Neural cell (in vitro differentiated cells): ENCODE data around the gene MAPK10. TPM values are rescaled to one million over a fixed set of nuclear protein-coding genes. Genes with fewer than 3 reads are reported as not detected.

Source experiments
- H2AFZ ChIP-seq: fragments of 200-600, 300-800 bp; sonication (generic), shearing (Covaris generic); 2 replicates; pipeline ENCODE4 v1.6.0; 2014; ENCODE audit warnings: low read depth, mild to moderate bottlenecking, antibody characterized with exemption, low read length, moderate library complexity
- H3F3A ChIP-seq: fragments of 200-600 bp; shearing (Covaris generic); 2 replicates; pipeline ENCODE4 v1.6.1; 2016; ENCODE audit warnings: mild to moderate bottlenecking, moderate library complexity, mixed read lengths, antibody characterized with exemption, low read length; ENCODE audit not compliant: insufficient read depth, poor library complexity, severe bottlenecking
- H3K27ac ChIP-seq: fragments of 200-600, 300-800 bp; sonication (generic), shearing (Covaris generic); 2 replicates; pipeline ENCODE4 v1.5.1; 2014; ENCODE audit warnings: mild to moderate bottlenecking, low read length, moderate library complexity
- H3K27me3 ChIP-seq: fragments of 300-800, 200-600 bp; sonication (generic), shearing (Covaris generic); 2 replicates; pipeline ENCODE4 v1.6.0; 2014; ENCODE audit warnings: mild to moderate bottlenecking, low read depth, low read length, moderate library complexity; ENCODE audit not compliant: insufficient read depth
- H3K36me3 ChIP-seq: fragments of 300-800, 200-600 bp; sonication (generic), shearing (Covaris generic); 2 replicates; pipeline ENCODE4 v1.5.1; 2014; ENCODE audit warnings: mild to moderate bottlenecking, antibody characterized with exemption, low read length, moderate library complexity; ENCODE audit not compliant: insufficient read depth
- H3K4me2 ChIP-seq: fragments of 300-800, 200-600 bp; sonication (generic), shearing (Covaris generic); 2 replicates; pipeline ENCODE4 v1.6.0; 2014; ENCODE audit warnings: mild to moderate bottlenecking, low read length
- H3K4me3 ChIP-seq: fragments of 300-800, 200-600 bp; sonication (generic), shearing (Covaris generic); 2 replicates; pipeline ENCODE4 v1.5.1; 2014; ENCODE audit warnings: mild to moderate bottlenecking, low read length, moderate library complexity
- H3K79me2 ChIP-seq: fragments of 200-600 bp; shearing (Covaris generic); replicated peaks from 2 replicates; pipeline ENCODE4 v1.6.0; 2014; ENCODE audit warnings: mild to moderate bottlenecking, low read length, moderate library complexity; ENCODE audit not compliant: insufficient read depth
- H3K9ac ChIP-seq: fragments of 300-800, 200-600 bp; sonication (generic), shearing (Covaris generic); 2 replicates; pipeline ENCODE4 v1.6.1; 2016; ENCODE audit warnings: mild to moderate bottlenecking, low read length, mixed read lengths
- H3K9me2 ChIP-seq: fragments of 200-600 bp; shearing (Covaris generic); 2 replicates; pipeline ENCODE4 v1.6.1; 2016; ENCODE audit warnings: mild to moderate bottlenecking, low read length, mixed read lengths; ENCODE audit not compliant: insufficient read depth
- H3K9me3 ChIP-seq: fragments of 200-600, 300-800 bp; sonication (generic), shearing (Covaris generic); 2 replicates; pipeline ENCODE4 v1.6.1; 2016; ENCODE audit warnings: mild to moderate bottlenecking, mixed run types, low read length, moderate library complexity, mixed read lengths
- H4K20me1 ChIP-seq: fragments of 200-600 bp; shearing (Covaris generic); 2 replicates; pipeline ENCODE4 v1.6.1; 2016; ENCODE audit warnings: mild to moderate bottlenecking, mixed run types; ENCODE audit not compliant: insufficient read depth
- EP300 ChIP-seq: fragments of 450-650 bp; conservative IDR thresholded peaks from 2 replicates; pipeline ENCODE4 v1.6.1; 2014; ENCODE audit warnings: antibody characterized with exemption, mild to moderate bottlenecking, moderate library complexity; ENCODE audit not compliant: poor library complexity, severe bottlenecking
- EZH2 ChIP-seq: fragments of 200-600, 300-800 bp; shearing (Covaris generic), sonication (generic); IDR thresholded peaks from 2 replicates; pipeline ENCODE4 v1.6.1; 2014; ENCODE audit warnings: antibody characterized with exemption, low read length, borderline replicate concordance, mild to moderate bottlenecking; ENCODE audit not compliant: insufficient read depth, poor library complexity, severe bottlenecking
- MXI1 ChIP-seq: fragments of 450-650 bp; conservative IDR thresholded peaks from 2 replicates; pipeline ENCODE4 v1.6.1; 2014; ENCODE audit warnings: antibody characterized with exemption, mild to moderate bottlenecking; ENCODE audit not compliant: poor library complexity, severe bottlenecking
- POLR2AphosphoS5 ChIP-seq: IDR thresholded peaks from 2 replicates; pipeline ENCODE4 v1.6.1; 2012
- RAD21 ChIP-seq: fragments of 450-650 bp; conservative IDR thresholded peaks from 2 replicates; pipeline ENCODE4 v1.6.1; 2014; ENCODE audit warnings: antibody characterized with exemption, mild to moderate bottlenecking, moderate library complexity
- SMC3 ChIP-seq: fragments of 450-650 bp; conservative IDR thresholded peaks from 2 replicates; pipeline ENCODE4 v1.6.1; 2014; ENCODE audit warnings: antibody characterized with exemption, mild to moderate bottlenecking, moderate library complexity; ENCODE audit not compliant: poor library complexity
- TAF1 ChIP-seq: IDR thresholded peaks from 2 replicates; pipeline ENCODE4 v1.6.1; 2012; ENCODE audit warnings: low read depth
- polyA plus RNA-seq: library from polyadenylated mRNA; depleted of rRNA; stranded (reverse); fragments of >200 nt; gene quantifications from 2 replicates; pipeline ENCODE4 v1.2.3, GENCODE V29; 2014
- TF ChIP-seq, protein P1 (sequence below): fragments of 450-650 bp; IDR thresholded peaks from 2 replicates; pipeline ENCODE4 v1.5.1; 2014; ENCODE audit warnings: antibody characterized with exemption, mild to moderate bottlenecking, moderate library complexity; ENCODE audit not compliant: poor library complexity, severe bottlenecking
- TF ChIP-seq, protein P2 (sequence below): IDR thresholded peaks from 2 replicates; pipeline ENCODE4 v1.6.1; 2012; ENCODE audit warnings: borderline replicate concordance

Gene MAPK10
- polyA plus RNA-seq, 1 donor from 2014 or later = 91.9 TPM

DNA sequence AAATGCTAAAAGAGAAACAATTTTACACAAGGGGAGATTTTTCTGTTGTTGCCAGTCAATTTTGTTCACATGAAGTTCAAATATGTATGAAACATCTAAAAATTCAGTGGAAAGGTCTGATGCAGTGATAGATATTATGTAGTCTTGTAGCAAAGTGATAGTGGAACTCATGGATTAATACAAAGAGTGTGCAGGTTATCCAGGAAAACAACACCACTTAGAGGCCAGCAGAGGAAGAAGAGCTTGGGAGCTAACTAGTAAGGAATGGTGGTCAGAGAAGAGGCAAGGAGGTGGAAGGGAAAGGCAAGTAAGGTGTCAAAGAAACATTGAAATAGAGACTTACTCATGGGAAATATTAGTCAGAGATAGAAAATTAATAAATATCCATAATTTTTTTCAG, 395.6 kb downstream of the MAPK10 start:
- Histone ChIP-seq H3K9me2 (no peaks in the 10 kb centered on the region), H3K79me2 (no peaks in the 10 kb centered on the region), H3K27ac (no peak overlapping the region), H4K20me1 (no peaks in the 10 kb centered on the region), H3K4me3 (no peak overlapping the region), H3K4me2 (no peak overlapping the region), H3K36me3 (no peaks in the 10 kb centered on the region), H3K9me3 (no peaks in the 10 kb centered on the region), H3F3A (no peaks in the 10 kb centered on the region), H3K9ac (no peak overlapping the region), H2AFZ (no peak overlapping the region), H3K27me3 (no peaks in the 10 kb centered on the region)
- TF ChIP-seq MXI1 (no peak), POLR2AphosphoS5 (no peak), RAD21 (no peak), EP300 (no peak), SMC3 (no peak), EZH2 (no peak), TAF1 (no peak)
- TF ChIP-seq, protein P1, sequence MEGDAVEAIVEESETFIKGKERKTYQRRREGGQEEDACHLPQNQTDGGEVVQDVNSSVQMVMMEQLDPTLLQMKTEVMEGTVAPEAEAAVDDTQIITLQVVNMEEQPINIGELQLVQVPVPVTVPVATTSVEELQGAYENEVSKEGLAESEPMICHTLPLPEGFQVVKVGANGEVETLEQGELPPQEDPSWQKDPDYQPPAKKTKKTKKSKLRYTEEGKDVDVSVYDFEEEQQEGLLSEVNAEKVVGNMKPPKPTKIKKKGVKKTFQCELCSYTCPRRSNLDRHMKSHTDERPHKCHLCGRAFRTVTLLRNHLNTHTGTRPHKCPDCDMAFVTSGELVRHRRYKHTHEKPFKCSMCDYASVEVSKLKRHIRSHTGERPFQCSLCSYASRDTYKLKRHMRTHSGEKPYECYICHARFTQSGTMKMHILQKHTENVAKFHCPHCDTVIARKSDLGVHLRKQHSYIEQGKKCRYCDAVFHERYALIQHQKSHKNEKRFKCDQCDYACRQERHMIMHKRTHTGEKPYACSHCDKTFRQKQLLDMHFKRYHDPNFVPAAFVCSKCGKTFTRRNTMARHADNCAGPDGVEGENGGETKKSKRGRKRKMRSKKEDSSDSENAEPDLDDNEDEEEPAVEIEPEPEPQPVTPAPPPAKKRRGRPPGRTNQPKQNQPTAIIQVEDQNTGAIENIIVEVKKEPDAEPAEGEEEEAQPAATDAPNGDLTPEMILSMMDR = no peak
- TF ChIP-seq, protein P2, sequence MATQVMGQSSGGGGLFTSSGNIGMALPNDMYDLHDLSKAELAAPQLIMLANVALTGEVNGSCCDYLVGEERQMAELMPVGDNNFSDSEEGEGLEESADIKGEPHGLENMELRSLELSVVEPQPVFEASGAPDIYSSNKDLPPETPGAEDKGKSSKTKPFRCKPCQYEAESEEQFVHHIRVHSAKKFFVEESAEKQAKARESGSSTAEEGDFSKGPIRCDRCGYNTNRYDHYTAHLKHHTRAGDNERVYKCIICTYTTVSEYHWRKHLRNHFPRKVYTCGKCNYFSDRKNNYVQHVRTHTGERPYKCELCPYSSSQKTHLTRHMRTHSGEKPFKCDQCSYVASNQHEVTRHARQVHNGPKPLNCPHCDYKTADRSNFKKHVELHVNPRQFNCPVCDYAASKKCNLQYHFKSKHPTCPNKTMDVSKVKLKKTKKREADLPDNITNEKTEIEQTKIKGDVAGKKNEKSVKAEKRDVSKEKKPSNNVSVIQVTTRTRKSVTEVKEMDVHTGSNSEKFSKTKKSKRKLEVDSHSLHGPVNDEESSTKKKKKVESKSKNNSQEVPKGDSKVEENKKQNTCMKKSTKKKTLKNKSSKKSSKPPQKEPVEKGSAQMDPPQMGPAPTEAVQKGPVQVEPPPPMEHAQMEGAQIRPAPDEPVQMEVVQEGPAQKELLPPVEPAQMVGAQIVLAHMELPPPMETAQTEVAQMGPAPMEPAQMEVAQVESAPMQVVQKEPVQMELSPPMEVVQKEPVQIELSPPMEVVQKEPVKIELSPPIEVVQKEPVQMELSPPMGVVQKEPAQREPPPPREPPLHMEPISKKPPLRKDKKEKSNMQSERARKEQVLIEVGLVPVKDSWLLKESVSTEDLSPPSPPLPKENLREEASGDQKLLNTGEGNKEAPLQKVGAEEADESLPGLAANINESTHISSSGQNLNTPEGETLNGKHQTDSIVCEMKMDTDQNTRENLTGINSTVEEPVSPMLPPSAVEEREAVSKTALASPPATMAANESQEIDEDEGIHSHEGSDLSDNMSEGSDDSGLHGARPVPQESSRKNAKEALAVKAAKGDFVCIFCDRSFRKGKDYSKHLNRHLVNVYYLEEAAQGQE = no peak

DNA sequence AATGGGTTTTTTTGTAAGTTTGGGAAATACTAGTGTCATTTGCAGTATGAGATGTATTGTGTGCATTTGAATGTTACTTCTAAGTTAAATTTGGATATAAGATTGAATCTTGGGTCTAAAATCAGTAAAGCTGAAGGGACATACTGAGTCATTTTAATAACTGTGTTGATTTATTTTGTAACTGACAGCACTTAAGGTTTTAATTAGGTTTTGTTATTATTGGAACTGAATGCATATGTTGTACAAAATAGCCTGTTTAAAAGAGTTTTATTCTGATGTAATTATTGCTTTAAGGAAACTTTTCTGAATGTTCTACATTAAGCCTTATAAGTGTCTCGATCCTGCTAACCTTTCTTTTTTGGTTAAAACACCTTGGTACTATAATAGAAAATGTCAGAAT, 396.6 kb downstream of the MAPK10 start:
- Histone ChIP-seq H4K20me1 (no peaks in the 10 kb centered on the region), H3K9me3 (no peaks in the 10 kb centered on the region), H3K4me2 (no peak overlapping the region), H2AFZ (no peak overlapping the region), H3F3A (no peaks in the 10 kb centered on the region), H3K79me2 (no peaks in the 10 kb centered on the region), H3K9ac (no peak overlapping the region), H3K27ac (no peak overlapping the region), H3K27me3 (no peaks in the 10 kb centered on the region), H3K4me3 (no peak overlapping the region), H3K9me2 (no peaks in the 10 kb centered on the region), H3K36me3 (no peaks in the 10 kb centered on the region)
- TF ChIP-seq POLR2AphosphoS5 = no peak
- TF ChIP-seq RAD21 = no peak
- no peak for TF ChIP-seq SMC3
- TF ChIP-seq MXI1 = no peak
- TF ChIP-seq EP300 = no peak
- TF ChIP-seq EZH2 = no peak
- TF ChIP-seq, protein P1 = no peak
- no peak for TF ChIP-seq TAF1
- TF ChIP-seq, protein P2 = no peak
